ENCODE measurements around the gene ATP8A1. TPM values are rescaled to one million over a fixed set of nuclear protein-coding genes. Genes with fewer than 3 reads are reported as not detected.

ATP8A1 gene
- total and polyA plus RNA-seq, 2 of the 8 experiments (the other 6 are each of a cell fraction or from before 2014, with no cell fraction given): 3.7 to 14.9 TPM

DNA sequence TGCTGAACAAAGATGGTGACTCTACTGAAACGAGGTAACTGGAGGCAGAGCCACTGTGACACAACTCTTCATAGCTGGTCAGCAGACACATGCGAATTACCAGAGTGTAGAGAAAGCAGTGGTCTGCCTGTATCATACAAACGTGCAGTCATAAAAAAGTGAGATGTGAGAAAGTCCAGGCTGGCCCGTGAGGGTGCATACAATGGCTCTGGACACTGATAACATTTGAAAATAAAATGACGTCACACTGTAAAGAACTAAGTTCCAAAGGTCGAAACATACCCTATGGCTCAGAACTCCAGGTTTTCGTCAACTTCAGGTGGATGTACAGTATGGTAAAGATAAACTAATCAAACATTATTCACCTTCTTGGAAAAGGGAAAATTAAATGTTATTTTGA, 163.9 kb downstream of the ATP8A1 start (continued):
- TF ChIP-seq, protein P1, sequence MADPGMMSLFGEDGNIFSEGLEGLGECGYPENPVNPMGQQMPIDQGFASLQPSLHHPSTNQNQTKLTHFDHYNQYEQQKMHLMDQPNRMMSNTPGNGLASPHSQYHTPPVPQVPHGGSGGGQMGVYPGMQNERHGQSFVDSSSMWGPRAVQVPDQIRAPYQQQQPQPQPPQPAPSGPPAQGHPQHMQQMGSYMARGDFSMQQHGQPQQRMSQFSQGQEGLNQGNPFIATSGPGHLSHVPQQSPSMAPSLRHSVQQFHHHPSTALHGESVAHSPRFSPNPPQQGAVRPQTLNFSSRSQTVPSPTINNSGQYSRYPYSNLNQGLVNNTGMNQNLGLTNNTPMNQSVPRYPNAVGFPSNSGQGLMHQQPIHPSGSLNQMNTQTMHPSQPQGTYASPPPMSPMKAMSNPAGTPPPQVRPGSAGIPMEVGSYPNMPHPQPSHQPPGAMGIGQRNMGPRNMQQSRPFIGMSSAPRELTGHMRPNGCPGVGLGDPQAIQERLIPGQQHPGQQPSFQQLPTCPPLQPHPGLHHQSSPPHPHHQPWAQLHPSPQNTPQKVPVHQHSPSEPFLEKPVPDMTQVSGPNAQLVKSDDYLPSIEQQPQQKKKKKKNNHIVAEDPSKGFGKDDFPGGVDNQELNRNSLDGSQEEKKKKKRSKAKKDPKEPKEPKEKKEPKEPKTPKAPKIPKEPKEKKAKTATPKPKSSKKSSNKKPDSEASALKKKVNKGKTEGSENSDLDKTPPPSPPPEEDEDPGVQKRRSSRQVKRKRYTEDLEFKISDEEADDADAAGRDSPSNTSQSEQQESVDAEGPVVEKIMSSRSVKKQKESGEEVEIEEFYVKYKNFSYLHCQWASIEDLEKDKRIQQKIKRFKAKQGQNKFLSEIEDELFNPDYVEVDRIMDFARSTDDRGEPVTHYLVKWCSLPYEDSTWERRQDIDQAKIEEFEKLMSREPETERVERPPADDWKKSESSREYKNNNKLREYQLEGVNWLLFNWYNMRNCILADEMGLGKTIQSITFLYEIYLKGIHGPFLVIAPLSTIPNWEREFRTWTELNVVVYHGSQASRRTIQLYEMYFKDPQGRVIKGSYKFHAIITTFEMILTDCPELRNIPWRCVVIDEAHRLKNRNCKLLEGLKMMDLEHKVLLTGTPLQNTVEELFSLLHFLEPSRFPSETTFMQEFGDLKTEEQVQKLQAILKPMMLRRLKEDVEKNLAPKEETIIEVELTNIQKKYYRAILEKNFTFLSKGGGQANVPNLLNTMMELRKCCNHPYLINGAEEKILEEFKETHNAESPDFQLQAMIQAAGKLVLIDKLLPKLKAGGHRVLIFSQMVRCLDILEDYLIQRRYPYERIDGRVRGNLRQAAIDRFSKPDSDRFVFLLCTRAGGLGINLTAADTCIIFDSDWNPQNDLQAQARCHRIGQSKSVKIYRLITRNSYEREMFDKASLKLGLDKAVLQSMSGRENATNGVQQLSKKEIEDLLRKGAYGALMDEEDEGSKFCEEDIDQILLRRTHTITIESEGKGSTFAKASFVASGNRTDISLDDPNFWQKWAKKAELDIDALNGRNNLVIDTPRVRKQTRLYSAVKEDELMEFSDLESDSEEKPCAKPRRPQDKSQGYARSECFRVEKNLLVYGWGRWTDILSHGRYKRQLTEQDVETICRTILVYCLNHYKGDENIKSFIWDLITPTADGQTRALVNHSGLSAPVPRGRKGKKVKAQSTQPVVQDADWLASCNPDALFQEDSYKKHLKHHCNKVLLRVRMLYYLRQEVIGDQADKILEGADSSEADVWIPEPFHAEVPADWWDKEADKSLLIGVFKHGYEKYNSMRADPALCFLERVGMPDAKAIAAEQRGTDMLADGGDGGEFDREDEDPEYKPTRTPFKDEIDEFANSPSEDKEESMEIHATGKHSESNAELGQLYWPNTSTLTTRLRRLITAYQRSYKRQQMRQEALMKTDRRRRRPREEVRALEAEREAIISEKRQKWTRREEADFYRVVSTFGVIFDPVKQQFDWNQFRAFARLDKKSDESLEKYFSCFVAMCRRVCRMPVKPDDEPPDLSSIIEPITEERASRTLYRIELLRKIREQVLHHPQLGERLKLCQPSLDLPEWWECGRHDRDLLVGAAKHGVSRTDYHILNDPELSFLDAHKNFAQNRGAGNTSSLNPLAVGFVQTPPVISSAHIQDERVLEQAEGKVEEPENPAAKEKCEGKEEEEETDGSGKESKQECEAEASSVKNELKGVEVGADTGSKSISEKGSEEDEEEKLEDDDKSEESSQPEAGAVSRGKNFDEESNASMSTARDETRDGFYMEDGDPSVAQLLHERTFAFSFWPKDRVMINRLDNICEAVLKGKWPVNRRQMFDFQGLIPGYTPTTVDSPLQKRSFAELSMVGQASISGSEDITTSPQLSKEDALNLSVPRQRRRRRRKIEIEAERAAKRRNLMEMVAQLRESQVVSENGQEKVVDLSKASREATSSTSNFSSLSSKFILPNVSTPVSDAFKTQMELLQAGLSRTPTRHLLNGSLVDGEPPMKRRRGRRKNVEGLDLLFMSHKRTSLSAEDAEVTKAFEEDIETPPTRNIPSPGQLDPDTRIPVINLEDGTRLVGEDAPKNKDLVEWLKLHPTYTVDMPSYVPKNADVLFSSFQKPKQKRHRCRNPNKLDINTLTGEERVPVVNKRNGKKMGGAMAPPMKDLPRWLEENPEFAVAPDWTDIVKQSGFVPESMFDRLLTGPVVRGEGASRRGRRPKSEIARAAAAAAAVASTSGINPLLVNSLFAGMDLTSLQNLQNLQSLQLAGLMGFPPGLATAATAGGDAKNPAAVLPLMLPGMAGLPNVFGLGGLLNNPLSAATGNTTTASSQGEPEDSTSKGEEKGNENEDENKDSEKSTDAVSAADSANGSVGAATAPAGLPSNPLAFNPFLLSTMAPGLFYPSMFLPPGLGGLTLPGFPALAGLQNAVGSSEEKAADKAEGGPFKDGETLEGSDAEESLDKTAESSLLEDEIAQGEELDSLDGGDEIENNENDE (IDR thresholded peaks at IDR 0.05; ENCODE audit: insufficient replicate concordance, low read length): no peak
- TF ChIP-seq CREB1 (IDR thresholded peaks at IDR 0.05): no peak
- no peak for TF ChIP-seq TAF7 (optimal IDR thresholded peaks at IDR 0.05; ENCODE audit: borderline replicate concordance, low read depth, low read length)
- TF ChIP-seq CTBP2 (IDR thresholded peaks at IDR 0.05; ENCODE audit: borderline replicate concordance, insufficient read depth, insufficient read length, low read length): no peak
- no peak for TF ChIP-seq EP300 (IDR thresholded peaks at IDR 0.05; ENCODE audit: borderline replicate concordance in 1 of 2, low read depth in 2 of 2, low read length in 2 of 2)
- TF ChIP-seq JUND (IDR thresholded peaks at IDR 0.05; ENCODE audit: low read length): no peak
- TF ChIP-seq YY1 (IDR thresholded peaks at IDR 0.05; ENCODE audit: low read depth, low read length): no peak
